ENCODE results near the gene GPR12.

DNA sequence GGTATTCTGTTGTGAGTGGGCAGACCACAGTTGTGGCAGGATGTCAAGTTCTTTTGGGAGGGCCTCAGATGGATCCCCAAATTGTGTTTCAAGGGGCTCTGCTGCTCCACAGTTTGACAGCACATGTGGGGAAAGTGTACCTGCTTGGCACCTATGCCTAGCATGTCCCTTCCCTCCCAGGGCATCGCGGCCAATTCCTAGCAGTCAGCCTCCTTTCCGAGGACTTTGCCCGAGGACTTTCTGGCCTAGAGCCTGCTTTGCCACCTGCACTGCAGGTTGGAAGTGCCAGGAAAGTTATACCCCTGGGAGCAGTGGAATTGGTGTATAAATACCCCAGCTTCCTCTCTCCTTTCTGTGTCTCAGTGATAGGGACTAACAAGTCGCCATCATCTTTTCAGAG is 11.9 kb upstream of the GPR12 start:
- TF ChIP-seq, protein P1, sequence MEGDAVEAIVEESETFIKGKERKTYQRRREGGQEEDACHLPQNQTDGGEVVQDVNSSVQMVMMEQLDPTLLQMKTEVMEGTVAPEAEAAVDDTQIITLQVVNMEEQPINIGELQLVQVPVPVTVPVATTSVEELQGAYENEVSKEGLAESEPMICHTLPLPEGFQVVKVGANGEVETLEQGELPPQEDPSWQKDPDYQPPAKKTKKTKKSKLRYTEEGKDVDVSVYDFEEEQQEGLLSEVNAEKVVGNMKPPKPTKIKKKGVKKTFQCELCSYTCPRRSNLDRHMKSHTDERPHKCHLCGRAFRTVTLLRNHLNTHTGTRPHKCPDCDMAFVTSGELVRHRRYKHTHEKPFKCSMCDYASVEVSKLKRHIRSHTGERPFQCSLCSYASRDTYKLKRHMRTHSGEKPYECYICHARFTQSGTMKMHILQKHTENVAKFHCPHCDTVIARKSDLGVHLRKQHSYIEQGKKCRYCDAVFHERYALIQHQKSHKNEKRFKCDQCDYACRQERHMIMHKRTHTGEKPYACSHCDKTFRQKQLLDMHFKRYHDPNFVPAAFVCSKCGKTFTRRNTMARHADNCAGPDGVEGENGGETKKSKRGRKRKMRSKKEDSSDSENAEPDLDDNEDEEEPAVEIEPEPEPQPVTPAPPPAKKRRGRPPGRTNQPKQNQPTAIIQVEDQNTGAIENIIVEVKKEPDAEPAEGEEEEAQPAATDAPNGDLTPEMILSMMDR (IDR thresholded peaks at IDR 0.05 in 8 of 11, conservative IDR thresholded peaks at IDR 0.05 in 3 of 11): no peak
- TF ChIP-seq POLR2A (IDR thresholded peaks at IDR 0.05): no peak
- TF ChIP-seq POLR2AphosphoS5 (IDR thresholded peaks at IDR 0.05): no peak
